ENCODE measurements around the gene SNAPC2.

GRCh38 chr19:7908078-7908699 lies 11.9 kb upstream of the SNAPC2 start:
- TF ChIP-seq CTCF (IDR thresholded peaks at IDR 0.05): no peak
- TF ChIP-seq EZH2 (IDR thresholded peaks at IDR 0.05; ENCODE audit: borderline replicate concordance, insufficient read depth, low read depth, low read length, poor library complexity, severe bottlenecking): no peak
